GM21515 (cell line): ENCODE results near the gene ACP5.
A peak's percentile ranks its signal among the peaks of the same experiment; 100 is the strongest.
"Not testable (repeated sequence)": the region's sequence is repeated elsewhere in the genome, so short reads cannot be mapped to it uniquely, and the experiment has no call there.

Experiments
- ATAC-seq: cut with Tn5 transposase; IDR thresholded peaks from one replicate; pipeline ENCODE4 v1.9.1; 2021; ENCODE audit not compliant: unreplicated experiment

Gene ACP5

GRCh38 chr19:11580116-11580515 lies 2.7 kb upstream of the ACP5 start:
- no peak for ATAC-seq

DNA sequence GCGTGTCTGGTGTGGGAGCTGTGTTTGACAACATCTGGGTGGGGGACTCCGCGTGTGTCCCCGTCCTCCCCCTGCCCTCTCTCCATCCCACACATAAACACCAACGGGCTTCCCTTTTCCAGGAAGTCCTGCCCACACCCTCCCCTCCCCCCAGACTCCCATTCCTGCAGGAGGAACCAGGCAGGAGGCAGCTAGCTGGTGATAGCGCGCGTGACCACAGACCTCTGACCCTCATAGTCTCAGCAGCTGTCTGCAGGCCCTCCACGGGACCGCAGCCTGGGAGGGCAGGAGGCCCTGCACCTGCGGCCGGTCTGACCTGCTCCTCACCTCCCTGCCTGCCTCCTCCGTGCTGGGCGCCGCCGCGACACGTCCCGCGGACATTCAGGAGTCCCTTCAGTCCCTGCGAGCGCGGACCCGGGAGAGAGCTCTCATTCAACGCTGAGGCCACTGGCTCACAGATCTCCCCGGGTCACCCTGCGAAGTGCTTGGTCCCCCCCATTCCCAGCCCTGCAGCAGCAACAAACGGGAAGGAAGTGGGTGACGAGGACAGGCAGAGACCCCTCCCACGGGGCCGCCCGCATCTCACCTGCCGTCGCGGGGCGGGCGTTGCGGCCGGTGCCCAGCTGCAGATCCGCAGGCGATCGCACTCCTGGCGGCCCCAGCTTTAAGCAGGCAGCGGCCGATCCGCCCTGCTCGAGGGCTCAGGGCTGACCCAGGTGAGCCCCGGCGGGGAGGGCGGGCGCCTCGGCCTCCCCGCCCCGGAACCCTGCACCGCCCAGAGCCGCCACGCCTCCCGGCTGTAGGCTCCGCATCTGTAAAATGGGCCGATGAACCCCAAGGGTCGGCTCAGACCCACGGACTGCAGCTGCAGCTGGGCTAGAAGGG lies 1.1 kb upstream of the ACP5 start:
- ATAC-seq, result no peak

DNA sequence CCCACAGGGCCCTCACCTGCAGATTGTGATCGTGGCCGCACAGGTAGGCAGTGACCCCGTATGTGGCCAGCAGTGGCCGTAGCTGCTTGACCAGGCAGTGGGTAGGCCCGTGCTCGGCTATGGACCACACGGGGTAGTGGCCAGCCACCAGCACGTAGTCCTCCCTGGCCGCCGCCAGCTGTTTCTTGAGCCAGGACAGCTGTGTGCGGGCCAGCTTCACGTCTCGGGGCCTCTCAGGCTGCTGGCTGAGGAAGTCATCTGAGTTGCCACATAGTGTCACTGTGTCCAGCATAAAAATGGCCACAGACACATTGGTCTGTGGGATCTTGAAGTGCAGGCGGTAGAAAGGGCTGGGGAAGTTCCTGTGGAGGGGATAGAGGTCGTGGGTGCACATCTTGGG lies 1.2 kb downstream of the ACP5 start:
- no peak for ATAC-seq

DNA sequence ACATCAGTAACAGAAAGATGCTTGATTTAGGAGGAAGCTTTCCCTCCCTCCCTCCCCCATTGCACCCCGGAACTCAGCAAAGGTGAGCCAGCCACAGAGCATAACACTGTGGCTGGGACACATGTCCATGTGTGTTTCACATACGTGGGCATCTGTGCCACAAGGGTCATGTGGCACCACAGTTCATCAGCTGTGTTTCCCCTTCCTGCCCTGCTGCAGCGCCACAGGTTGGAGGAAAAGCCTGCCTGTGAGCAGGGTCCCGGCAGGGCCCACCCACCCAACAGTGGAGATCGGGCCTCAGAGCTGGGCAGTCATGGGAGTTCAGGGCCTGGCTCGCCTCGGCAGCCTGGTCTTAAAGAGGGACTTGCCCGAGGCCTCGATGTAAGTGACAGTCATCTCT lies 2.8 kb downstream of the ACP5 start:
- no peak for ATAC-seq

- ATAC-seq, result not testable (repeated sequence)
These were observed 3.7 kb downstream of the ACP5 start for GRCh38 chr19:11573763-11574162.

GRCh38 chr19:11573354-11573753 lies 4.1 kb downstream of the ACP5 start:
- not testable (repeated sequence) for ATAC-seq

- ATAC-seq, result no peak
These were observed 7.4 kb downstream of the ACP5 start for GRCh38 chr19:11570039-11570462.

DNA sequence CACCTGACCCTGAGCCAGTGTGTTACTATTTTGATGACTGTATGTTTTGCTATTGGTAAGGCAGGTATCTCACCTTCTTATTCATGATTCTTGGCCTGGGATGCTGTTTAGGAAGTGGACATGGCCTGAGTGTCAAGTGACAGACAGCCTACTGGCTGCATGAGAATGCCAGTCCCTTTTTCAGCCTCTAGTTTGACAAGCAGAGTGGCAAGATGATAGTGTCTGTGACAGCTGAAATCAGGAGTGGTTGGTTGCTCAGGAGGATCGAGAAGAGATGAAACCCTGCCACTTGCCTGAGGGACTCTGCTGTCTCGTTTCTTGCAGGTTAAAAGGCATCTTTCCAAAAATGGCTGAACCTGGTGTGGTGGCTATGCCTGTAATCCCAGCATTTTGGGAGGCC lies 11.3 kb downstream of the ACP5 start:
- ATAC-seq, result no peak

DNA sequence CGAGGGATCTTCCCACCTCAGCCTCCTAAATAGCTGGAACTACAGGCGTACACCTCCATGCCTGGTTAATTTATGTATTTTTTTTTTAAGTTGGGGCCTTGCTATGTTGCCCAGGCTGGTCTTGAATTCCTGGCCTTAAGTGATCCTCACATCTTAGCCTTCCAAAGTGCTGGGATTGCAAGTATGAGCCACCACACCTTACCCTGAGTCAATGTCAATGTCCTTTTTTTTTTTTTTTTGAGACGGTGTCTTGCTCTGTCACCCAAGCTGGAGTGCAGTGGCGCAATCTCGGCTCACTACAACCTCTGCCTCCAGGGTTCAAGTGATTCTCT lies 11.8 kb downstream of the ACP5 start:
- ATAC-seq, result not testable (repeated sequence)

DNA sequence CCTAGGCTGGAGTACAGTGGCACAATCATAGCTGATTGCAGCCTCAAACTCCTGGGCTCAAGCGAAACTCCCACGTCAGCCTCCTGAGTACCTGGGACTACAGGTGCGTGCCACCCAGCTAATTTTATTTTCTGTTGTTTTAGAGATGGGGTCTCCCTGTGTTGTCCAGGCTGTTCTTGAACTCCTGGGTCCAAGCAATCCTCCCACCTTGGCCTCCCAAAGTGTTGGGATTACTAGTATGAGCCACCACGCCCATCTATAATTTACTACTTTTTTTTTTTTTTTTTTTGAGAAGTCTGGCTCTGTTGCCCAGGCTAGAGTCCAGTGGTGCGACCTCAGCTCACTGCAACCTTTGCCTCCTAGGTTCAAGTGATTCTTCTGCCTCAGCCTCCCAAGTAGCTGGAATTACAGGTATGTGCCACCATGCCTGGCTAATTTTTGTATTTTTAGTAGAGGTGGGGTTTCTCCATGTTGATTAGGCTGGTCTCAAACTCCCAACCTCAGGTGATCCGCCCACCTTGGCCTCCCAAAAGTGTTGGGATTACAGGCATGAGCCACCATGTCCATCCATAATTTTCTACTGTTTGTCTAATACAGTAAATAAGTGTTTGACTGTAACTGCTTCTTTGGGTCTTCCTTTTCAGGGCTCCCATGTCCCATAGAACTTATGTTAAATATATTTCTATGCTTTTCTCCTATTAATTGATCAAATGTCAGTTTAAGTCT lies 13.2 kb downstream of the ACP5 start:
- ATAC-seq, result not testable (repeated sequence)

DNA sequence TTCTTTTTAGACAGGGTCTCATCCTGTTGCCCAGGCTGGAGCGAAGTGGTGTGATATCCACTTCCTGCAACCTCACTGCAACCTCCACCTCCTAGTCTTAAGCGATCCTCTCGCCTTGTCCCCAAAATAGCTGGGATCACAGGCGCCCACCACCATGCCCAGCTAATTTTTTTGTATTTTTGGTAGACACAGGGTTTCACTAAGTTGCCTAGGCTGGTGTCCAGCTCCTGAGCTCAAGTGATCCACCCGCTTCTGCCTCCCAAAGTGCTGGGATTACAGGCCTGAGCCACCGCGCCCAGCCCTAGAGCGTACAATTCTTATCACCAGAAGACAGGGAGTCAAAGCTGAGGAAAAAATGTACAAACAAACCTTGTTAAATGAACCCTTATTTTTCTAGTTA lies 13.9 kb downstream of the ACP5 start:
- no peak for ATAC-seq

DNA sequence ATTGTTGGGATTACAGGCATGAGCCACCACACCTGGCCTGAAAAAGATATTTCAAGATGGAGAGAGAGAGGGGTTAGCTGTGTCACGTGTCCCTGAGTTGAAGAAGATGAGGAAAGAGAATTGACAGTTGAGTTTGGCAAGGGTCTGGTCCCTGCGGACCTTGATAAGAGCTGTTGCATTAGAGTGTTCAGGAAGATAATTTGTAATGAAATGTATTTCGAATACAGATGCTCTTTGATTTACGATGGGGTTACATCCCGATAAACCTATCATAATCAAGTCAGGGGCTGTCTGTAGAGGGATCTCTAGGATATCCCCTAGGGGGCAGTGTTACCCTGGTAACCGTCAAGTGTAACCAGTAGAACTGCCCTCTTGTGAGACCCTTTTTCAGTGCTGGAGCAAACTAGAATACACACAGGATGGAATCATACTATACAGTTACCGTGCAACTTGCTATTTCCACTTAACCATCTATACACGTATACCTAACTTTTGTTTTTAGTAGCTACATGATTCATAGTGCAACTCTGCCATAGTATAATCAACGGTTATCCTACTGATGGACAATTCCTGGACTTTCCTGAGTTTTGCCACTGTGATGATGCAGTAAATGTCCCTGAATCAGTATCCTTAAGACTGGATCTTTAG lies 16.9 kb downstream of the ACP5 start:
- no peak for ATAC-seq

DNA sequence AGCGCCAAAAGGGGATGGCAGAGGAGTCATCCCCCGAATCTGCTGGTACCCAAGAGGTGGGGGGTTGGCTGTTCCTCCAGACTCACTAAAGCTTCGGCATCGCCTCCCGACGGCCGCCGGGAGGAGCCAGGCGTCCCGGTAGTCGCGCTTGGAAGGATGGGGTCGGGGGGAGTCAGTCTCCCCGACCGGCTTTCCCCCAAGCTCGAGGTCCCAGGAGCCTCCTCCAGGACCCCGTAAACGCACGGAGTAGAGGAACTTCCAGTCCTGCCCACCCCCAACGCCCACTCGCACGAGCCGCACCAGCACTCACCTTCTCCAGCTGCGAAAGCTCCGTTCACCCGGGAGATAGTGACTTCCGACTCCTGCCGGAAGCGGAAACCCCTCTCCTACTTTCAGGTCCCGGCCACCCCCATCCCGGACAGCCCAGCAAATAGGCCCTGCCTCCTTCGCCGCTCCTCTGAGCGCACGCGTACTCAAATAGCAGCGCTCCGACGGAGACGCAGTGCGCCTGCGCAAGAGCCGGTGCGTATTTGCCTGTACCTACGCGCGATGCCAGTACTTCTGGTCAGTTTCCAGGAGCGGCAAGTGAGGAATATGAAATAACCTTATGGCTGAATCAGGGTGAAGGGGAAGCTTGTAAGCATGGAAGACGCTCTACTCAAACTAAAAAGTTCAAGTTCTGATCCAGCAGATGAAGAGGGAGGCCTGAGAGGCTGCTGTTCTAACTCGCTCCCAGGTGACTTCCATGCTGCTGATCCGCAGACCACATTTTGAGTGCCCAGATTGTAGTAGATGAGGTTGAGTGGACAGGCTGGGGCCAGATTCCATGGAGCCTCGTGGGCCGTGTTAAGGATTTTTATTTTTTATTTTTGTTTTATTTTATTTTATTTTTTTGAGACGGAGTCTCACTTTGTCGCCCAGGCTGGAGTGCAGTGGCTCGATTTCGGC lies 18.3 kb downstream of the ACP5 start, which contains the start of gene ELOF1:
TSS of gene ELOF1 (minus strand) at position 350 of the 948 bp plus-strand sequence. CDS start 4,883 bp downstream, outside the sequence.
- peak; percentile 72 for ATAC-seq

DNA sequence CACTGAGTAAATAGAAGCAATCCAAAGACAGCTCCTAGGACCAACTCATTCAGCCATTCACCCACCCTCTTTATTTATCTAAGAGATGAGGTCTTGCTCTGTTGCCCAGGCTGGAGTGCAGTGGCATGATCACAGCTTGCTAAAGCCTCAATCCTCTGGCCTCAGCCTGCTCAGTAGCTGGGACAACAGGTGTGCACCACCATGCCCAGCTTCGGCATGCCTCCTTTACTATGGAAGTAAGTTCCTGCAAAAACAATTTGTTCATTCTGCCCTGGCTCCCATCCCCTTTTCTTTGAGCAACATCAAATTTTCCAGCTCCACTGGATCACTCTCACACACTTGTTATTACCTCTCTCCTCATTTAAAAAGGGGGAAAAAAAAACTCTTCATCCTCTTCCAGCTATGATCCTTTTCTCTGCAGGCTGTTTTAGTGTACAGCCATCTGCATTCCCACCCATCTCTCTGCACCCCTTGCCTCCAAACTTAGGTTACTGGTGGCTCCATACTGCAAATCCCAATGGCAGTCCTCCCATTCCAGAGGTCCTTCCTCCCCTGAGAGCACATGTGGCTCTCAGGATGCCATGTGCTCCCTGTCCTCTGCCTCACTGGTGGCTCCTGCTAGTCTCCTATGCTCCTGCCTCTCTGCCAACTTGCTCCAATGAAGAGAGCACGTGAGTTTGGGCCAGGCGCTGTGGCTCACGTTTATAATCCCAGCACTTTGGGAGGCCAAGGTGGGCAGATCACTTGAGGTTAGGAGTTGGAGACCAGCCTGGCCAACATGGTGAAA lies 20.6 kb downstream of the ACP5 start:
- ATAC-seq, result no peak

GRCh38 chr19:11555246-11555645 lies 22.2 kb downstream of the ACP5 start:
- ATAC-seq, result no peak

- ATAC-seq, result no peak
These were observed 23.3 kb downstream of the ACP5 start for GRCh38 chr19:11554160-11554559.

- ATAC-seq, result no peak
These were observed 24.6 kb downstream of the ACP5 start for GRCh38 chr19:11552666-11553372.

- ATAC-seq, result no peak
These were observed 25.7 kb downstream of the ACP5 start for GRCh38 chr19:11551603-11552235.

DNA sequence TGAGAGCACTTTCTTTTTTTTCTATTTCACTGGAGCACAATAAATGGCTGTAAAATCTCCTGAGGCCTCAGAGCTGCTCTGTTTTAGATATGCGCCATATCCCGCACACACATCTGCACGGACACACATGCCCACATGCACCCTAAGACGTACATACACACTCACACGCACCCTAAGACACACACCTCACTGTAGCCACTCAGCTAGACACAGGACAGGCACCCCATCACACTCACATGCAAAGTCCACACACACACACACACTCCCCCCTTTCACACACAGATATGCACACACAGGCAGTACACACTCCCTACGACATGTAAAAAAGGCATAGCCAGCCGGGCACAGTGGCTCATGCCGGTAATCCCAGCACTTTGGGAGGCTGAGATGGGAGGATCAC lies 27.2 kb downstream of the ACP5 start:
- ATAC-seq, result no peak
